ENCODE results near the gene PPP4R1.
A peak's percentile ranks its signal among the peaks of the same experiment; 100 is the strongest.

- TF ChIP-seq POLR2A (IDR thresholded peaks at IDR 0.05) (no peak), CTCF (IDR thresholded peaks at IDR 0.05) (peak in 5 of 7 experiments; percentile 80 to 87 (median 83)), POLR2AphosphoS5 (IDR thresholded peaks at IDR 0.05) (peak in 1 of 3 donors; percentile 9)
These were observed 97.8 kb downstream of the PPP4R1 start for GRCh38 chr18:9516437-9517064.
